Stimulated activated CD8-positive, alpha-beta memory T cell treated with anti-CD3 and anti-CD28 coated beads, Interleukin-4, amount 100 ng/mL, for 24 hours (primary cell): ENCODE results near the gene LRRC59.

Source experiments
- DNase-seq: peaks from one replicate; pipeline ENCODE4 v3.0.0-alpha.2; 2020; ENCODE audit warnings: low read depth

The LRRC59 gene

DNA sequence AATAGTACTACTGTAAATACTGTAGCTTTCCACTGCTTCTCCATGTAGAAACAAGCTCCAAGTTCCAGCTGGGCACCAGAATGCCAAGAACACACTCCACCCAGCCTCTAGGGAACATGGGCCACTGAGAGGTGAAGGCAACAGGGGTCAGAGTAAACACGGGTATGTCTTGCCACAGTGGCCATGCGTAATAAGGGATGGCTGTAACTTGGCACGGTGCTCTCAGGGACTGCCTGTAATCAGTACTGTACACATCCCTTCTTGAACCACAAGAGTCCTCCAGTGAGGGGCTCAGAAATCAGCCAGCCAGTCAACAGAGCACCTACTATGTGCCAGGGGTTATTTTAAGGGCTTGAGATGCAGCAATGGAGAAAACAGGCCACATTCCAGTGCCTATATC, 10.8 kb downstream of the LRRC59 start:
- DNase-seq: no peak

DNA sequence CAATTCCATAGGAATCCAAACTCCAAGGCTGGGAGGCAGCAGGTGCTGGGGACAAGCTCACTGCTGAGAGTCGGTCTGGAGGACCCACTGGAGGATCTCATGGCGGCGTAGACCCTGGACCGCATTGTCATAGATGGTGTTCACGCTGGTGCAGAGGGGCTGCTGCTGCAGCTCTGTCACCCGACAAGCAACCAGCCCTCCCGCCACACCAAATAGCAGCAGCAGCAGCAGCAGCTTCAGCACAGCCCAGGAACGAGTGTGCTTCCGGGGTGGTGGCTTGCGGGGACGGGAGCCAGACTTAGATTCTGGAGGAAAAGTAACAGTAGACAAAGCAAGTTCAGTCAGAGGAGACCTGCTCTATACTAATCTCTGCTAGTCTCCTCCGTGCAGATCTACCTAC, 14.4 kb downstream of the LRRC59 start:
- no peak for DNase-seq

GRCh38 chr17:50381920-50382319, 15.4 kb downstream of the LRRC59 start:
- DNase-seq: no peak

- DNase-seq: no peak
Observed at GRCh38 chr17:50381260-50381815, 16.0 kb downstream of the LRRC59 start.

DNA sequence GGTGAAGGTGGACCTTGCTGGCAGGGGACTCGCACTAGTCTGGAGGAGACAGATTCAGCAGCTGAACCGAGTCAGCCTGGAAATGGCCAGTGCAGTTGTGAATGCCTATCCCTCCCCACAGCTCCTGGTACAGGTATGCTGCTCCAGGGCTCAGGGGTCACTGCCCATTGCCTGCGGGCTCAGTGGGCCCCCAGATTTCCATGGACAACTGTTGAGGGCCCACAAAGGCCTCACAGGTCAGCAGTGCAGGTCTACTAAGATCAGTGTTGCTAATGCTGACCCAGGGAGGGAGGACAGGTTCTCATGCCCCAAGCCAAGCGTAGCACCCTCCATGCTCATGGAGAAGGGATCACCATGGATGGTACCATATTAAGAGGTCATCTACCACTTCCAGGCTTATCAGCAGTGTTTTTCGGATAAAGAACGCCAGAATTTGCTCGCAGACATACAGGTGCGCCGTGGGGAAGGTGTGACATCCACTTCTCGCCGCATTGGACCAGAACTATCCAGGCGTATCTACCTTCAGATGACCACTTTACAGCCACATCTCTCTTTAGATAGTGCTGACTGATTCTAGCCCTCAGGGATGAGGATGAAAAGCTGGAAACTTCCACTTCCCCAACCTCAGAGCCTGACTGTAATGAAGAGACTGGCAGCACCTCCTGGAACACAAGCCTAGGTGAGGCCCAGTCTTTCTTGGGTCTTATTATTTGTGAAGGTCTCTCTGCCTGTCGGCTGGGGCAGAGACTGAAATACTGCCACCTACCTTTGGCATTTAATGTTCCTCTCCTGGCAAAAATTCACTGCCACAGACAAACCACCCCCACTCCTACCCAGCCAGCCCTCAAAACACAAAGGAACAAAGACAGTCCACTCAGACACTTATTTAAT, 16.7 kb downstream of the LRRC59 start:
- DNase-seq: no peak

- DNase-seq: no peak
Observed at GRCh38 chr17:50379351-50380132, 17.8 kb downstream of the LRRC59 start.

- DNase-seq: no peak
Observed at GRCh38 chr17:50375858-50376538, 21.3 kb downstream of the LRRC59 start.

DNA sequence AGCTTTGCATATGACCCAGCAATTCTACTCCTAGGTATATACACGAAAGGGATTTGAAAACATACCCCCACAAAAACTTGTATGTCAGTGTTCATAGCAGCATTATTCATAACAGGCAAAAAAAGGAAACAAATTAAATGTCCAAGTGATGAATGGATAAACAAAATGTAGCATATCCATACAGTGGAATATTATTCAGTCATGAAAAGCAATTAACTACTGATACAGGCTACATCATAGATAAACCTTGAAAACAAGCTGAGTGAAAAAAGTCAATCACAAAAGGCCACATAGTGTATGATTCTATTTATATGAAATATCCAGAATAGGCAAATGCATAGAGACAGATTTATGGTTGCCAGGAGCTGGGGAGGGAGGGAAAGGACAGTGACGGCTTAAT, 23.6 kb downstream of the LRRC59 start:
- no peak for DNase-seq

GRCh38 chr17:50372758-50373556, 24.4 kb downstream of the LRRC59 start, which contains the start of the genes EME1 and MRPL27:
Gene EME1 (plus strand): TSS chr17:50373229. CDS start chr17:50375209, 1,980 bp downstream.
Gene MRPL27 (minus strand): TSS chr17:50373184. CDS start chr17:50373170, 14 bp downstream.
- DNase-seq: peak; percentile 74

DNA sequence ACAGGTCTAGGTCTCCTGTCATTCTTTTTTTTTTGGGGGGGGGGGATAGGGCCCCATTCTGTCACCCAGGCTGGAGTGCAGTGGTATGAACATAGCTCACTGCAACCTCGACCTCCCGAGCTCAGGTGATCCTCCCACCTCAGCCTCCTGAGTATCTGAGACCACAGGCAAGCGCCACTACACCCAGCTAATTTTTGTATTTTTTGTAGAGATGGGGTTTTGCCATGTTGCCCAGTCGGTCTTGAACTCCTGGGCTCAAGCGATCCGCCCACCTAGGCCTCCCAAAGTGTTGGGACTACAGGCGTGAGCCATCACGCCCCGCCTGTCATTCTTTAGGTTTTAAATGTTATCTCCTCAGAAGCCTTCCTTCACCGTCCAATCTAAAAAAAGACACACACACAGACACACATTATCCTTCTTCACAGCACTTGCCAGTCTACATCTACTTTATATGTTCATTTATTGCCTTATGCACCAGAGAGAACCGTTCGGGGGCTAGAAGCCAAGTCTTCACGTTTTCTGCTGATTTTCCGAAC, 25.0 kb downstream of the LRRC59 start:
- no peak for DNase-seq

DNA sequence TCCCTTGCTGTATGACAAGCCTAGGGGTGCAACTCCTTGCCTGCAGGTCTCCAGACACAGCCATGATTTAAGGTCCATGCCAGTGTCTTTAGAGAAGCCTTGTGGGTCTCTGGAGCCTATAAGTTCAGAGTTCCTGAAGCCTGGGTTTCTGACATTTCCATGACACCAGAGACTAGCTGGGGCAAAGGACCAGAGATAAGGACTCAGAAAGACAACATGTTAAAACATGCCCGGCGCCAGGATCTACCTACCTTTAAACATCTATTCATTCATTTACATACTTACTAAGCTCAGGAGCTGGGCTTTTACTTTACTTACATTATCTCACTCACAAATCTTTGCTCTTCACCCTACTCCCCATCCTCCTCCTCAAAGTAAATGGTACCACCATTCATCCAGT, 25.8 kb downstream of the LRRC59 start:
- DNase-seq: no peak

- no peak for DNase-seq
Observed at GRCh38 chr17:50370052-50370451, 27.3 kb downstream of the LRRC59 start.

- DNase-seq: no peak
Observed at GRCh38 chr17:50367401-50367800, 29.9 kb downstream of the LRRC59 start.

DNA sequence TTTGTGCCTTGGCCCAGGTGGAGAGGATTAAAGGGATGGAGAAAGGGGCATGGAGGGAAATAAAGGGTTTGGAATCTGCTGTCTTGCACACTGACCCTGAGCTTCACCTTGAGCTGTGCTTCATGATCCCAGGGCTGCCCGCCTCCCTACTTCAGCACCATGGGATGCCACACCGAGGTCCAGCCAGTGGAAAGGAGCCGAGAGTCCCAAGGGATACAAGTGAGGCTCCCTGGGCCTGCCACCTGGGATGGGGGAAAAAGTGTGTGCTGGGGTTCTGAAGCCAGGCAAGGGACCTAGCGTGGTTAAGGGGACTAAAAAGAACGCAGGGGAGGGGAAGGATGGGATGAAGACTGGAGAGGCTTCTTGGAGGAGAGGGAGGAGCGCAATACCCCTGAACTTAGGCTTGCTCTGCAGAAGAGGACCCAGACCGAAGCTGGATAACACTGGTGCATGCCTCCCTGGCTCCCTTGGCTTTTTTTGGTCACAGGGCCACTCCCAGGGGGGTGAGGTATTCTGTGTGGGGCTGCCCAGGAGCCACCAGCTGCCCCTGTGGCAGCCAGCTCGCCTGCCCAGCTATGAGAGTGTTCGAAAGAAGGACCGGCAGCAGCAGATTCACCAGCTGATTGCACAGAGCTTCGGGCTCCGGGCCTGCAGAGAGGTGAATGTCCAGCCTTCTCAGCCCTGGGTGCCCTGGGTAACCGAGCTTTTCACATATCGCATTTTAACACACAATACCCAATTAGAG, 31.5 kb downstream of the LRRC59 start:
- DNase-seq: no peak

DNA sequence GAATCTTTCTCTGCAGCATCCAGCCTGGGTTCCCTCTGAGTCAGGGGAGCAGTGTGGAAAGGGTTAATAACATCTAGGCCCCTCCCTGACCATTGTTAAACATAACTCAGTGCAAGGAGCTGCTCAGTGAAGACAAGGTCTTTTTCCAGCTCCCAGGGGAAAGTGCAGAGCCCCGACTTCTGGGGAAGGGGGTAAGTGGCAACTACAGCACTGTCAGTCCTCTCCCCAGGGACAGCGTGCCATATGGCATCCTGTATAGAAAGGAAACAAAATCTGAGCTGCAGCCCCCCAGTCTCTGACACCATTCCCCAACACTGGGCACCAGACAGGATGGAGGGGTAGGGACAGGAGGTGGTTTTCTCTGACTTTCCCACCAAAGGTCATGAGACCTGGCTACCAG, 32.2 kb downstream of the LRRC59 start:
- no peak for DNase-seq

- no peak for DNase-seq
Observed at GRCh38 chr17:50364715-50365114, 32.6 kb downstream of the LRRC59 start.

GRCh38 chr17:50364061-50364458, 33.3 kb downstream of the LRRC59 start:
- DNase-seq: no peak

DNA sequence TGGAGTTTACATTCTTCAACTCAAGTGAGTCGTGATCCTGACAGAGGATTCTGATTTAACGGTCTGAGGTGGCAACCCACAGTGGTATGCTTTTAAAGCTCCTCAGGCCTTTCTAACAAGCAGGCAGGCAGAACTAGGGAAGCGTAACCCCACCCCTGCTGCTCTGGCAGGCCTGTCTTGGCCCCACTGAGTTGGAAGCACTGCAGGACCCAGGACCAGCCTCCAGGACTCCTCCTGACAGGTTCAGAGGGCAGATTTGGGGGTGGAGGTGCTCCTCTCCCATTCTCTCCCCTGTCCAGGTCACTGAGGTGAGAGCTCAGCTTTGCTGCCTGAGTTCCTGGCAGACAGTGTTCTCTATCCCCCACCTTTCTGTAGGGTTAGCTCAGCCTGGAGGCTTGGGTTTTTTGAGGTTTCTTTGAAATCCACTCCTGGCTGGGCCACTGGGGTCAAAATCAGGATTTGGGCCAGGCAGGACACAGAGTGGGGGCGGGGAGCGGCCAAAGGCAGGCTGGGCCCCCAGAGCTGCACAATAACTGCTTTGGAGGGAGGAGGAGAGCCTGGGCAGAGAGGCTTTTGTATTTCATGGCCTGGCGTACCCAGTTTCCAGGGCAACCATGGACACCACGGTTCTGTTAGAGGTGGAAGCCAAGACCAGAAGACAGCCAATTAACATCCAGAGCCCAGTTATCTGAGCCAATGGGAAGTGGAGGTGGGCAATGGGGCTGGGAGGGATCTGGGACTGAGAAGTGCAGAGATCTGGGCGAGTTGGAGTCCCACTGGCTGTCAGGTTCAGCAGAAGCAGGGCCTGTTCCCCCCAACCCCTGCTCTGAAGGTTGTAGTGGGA, 33.9 kb downstream of the LRRC59 start:
- DNase-seq: no peak

DNA sequence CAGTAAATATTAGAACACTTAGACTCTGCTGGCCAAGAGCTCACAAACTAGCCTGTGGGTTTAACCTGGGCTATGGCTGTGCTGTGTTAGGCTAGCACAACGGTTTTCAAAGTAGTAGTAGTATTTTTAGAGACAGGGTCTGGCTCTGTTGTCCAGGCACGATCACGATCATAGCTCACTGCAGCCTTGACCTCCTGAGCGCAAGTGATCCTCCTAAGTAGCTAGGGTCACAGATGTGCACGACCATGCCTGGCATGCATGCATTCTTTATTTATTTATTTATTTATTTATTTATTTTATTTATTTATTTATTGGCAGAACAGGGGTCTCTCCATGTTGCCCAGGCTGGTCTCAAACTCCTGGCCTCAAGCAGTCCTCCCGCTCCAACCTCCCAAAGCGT, 34.7 kb downstream of the LRRC59 start:
- no peak for DNase-seq
